ENCODE data around the gene PNPLA1.

Gene PNPLA1

DNA sequence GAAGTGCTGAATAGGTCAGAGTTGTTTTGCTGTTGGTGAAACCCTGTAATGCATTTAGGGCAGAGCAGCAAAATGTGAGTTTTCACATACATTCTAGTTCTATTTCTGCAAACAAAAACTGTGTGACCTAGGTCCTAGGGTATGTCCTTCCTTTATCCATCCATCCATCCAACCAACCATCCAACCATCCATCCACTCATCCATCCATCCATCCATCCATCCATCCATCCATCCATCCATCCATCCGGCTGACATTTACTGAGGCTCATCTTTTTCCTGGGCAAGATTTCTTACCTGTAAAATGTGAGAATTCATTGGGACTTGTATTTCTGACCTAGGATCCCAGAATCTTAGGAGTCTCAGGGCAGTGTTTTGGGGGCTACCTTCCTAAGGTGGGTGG, 14.5 kb downstream of the PNPLA1 start:
- Histone ChIP-seq H3K9ac (ENCODE audit: low read length) (no peak overlapping the region), H4K20me1 (ENCODE audit: low read depth, low read length) (no peaks in the 10 kb centered on the region), H3K27me3 (ENCODE audit: low read length) (peaks cover 3% of the 10 kb centered on the region; the same call in 1 of the 2 replicates), H3K4me2 (ENCODE audit: low read depth, low read length, poor library complexity, severe bottlenecking) (no peak overlapping the region), H3K4me3 (ENCODE audit: insufficient read depth, low read length, poor library complexity, severe bottlenecking) (no peak overlapping the region), H3K79me2 (ENCODE audit: insufficient read depth, low read length) (no peaks in the 10 kb centered on the region), H3K9me2 (replicated peaks; ENCODE audit: insufficient read depth, low read length) (no peaks in the 10 kb centered on the region), H3K9me3 (ENCODE audit: insufficient read depth, low read length) (no peaks in the 10 kb centered on the region), H2AFZ (ENCODE audit: low read depth, low read length, severe bottlenecking) (no peak overlapping the region), H3K27ac (ENCODE audit: low read depth, low read length) (no peak overlapping the region), H3K36me3 (ENCODE audit: low read length) (no peaks in the 10 kb centered on the region), H3F3A (ENCODE audit: insufficient read depth) (no peaks in the 10 kb centered on the region)
- no peak for TF ChIP-seq EZH2phosphoT487 (conservative IDR thresholded peaks at IDR 0.05; ENCODE audit: low read length)
- TF ChIP-seq, protein P1, sequence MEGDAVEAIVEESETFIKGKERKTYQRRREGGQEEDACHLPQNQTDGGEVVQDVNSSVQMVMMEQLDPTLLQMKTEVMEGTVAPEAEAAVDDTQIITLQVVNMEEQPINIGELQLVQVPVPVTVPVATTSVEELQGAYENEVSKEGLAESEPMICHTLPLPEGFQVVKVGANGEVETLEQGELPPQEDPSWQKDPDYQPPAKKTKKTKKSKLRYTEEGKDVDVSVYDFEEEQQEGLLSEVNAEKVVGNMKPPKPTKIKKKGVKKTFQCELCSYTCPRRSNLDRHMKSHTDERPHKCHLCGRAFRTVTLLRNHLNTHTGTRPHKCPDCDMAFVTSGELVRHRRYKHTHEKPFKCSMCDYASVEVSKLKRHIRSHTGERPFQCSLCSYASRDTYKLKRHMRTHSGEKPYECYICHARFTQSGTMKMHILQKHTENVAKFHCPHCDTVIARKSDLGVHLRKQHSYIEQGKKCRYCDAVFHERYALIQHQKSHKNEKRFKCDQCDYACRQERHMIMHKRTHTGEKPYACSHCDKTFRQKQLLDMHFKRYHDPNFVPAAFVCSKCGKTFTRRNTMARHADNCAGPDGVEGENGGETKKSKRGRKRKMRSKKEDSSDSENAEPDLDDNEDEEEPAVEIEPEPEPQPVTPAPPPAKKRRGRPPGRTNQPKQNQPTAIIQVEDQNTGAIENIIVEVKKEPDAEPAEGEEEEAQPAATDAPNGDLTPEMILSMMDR (IDR thresholded peaks at IDR 0.05; ENCODE audit: insufficient read depth, low read length, poor library complexity, severe bottlenecking) = no peak

DNA sequence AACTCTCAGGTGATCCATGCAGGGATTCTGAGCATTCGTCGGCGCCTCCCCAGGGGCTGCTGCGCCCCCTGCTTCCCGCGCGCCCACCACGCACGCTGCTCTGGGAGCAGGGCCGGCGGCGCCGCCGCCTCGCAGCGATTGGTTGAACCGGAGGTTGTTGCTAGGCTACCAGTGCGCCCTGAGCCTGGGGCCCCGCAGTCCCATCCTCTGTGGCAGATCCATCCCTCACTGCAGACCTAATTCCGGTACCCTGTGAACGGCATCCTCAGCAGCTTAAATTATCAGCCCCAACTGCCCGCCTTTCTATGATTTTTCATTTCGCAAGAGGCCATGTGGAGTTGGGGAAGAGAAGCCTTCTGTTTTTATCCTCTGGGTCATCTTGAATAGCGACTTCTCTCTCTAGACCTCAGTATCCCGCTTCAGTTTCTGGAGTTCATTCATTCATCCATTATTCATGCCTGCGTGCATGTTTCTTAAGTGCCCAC, 15.4 kb downstream of the PNPLA1 start:
- no peaks in the 10 kb centered on the region for H4K20me1 ChIP-seq (ENCODE audit: low read depth, low read length)
- TF ChIP-seq EZH2phosphoT487 (conservative IDR thresholded peaks at IDR 0.05; ENCODE audit: low read length) = no peak
- TF ChIP-seq, protein P1 (IDR thresholded peaks at IDR 0.05; ENCODE audit: insufficient read depth, low read length, poor library complexity, severe bottlenecking) = no peak
- H3K27me3 ChIP-seq (ENCODE audit: low read length) = peaks cover 3% of the 10 kb centered on the region; the same call in 1 of the 2 replicates
- no peak overlapping the region for H3K4me3 ChIP-seq (ENCODE audit: insufficient read depth, low read length, poor library complexity, severe bottlenecking)
- H3K4me2 ChIP-seq (ENCODE audit: low read depth, low read length, poor library complexity, severe bottlenecking) = no peak overlapping the region
- H2AFZ ChIP-seq (ENCODE audit: low read depth, low read length, severe bottlenecking) = no peak overlapping the region
- no peaks in the 10 kb centered on the region for H3K36me3 ChIP-seq (ENCODE audit: low read length)
- no peak overlapping the region for H3K27ac ChIP-seq (ENCODE audit: low read depth, low read length)
- H3K9me2 ChIP-seq (replicated peaks; ENCODE audit: insufficient read depth, low read length) = no peaks in the 10 kb centered on the region
- H3F3A ChIP-seq (ENCODE audit: insufficient read depth) = no peaks in the 10 kb centered on the region
- no peaks in the 10 kb centered on the region for H3K9me3 ChIP-seq (ENCODE audit: insufficient read depth, low read length)
- H3K9ac ChIP-seq (ENCODE audit: low read length) = no peak overlapping the region
- no peaks in the 10 kb centered on the region for H3K79me2 ChIP-seq (ENCODE audit: insufficient read depth, low read length)

GRCh38 chr6:36285797-36286196, 15.9 kb downstream of the PNPLA1 start:
- TF ChIP-seq, protein P1 (IDR thresholded peaks at IDR 0.05; ENCODE audit: insufficient read depth, low read length, poor library complexity, severe bottlenecking) = no peak
- no peak for TF ChIP-seq EZH2phosphoT487 (conservative IDR thresholded peaks at IDR 0.05; ENCODE audit: low read length)
- Histone ChIP-seq H3K4me3 (ENCODE audit: insufficient read depth, low read length, poor library complexity, severe bottlenecking) (no peak overlapping the region), H4K20me1 (ENCODE audit: low read depth, low read length) (no peaks in the 10 kb centered on the region), H3K4me2 (ENCODE audit: low read depth, low read length, poor library complexity, severe bottlenecking) (no peak overlapping the region), H2AFZ (ENCODE audit: low read depth, low read length, severe bottlenecking) (no peak overlapping the region), H3K9ac (ENCODE audit: low read length) (no peak overlapping the region), H3K9me3 (ENCODE audit: insufficient read depth, low read length) (no peaks in the 10 kb centered on the region), H3K27me3 (ENCODE audit: low read length) (peaks cover 3% of the 10 kb centered on the region; the same call in 1 of the 2 replicates), H3K79me2 (ENCODE audit: insufficient read depth, low read length) (no peaks in the 10 kb centered on the region), H3K9me2 (replicated peaks; ENCODE audit: insufficient read depth, low read length) (no peaks in the 10 kb centered on the region), H3K36me3 (ENCODE audit: low read length) (no peaks in the 10 kb centered on the region), H3K27ac (ENCODE audit: low read depth, low read length) (no peak overlapping the region), H3F3A (ENCODE audit: insufficient read depth) (no peaks in the 10 kb centered on the region)
